Liver (tissue), 9 donors: ENCODE data around the gene LAMB3. TPM values are rescaled to one million over a fixed set of nuclear protein-coding genes. Genes with fewer than 3 reads are reported as not detected.

Source experiments
- DNase-seq: peaks from one replicate; pipeline ENCODE4 v3.0.0-alpha.2; 2017; ENCODE audit warnings: low spot score
- H3K27ac ChIP-seq, 2 donors: one replicate each; pipeline ENCODE4 v1.7.0; 2013; ENCODE audit warnings: inconsistent platforms in 2 of 2, low read length in 2 of 2, control low read depth in 1 of 2, low read depth in 1 of 2, mild to moderate bottlenecking in 1 of 2
- H3K27me3 ChIP-seq, 4 donors: one replicate each; pipeline versions ENCODE4 v1.6.1 to v1.7.0; 2013; ENCODE audit warnings: low read length in 3 of 4, inconsistent platforms in 1 of 4, mild to moderate bottlenecking in 1 of 4, moderate library complexity in 1 of 4; ENCODE audit not compliant: control insufficient read depth in 4 of 4, insufficient read depth in 4 of 4
- H3K36me3 ChIP-seq, 4 donors: one replicate each; pipeline versions ENCODE4 v1.6.1 to v1.7.0; 2013; ENCODE audit warnings: low read length in 3 of 4, mild to moderate bottlenecking in 3 of 4, low read depth in 1 of 4, moderate library complexity in 1 of 4; ENCODE audit not compliant: control insufficient read depth in 4 of 4, insufficient read depth in 3 of 4
- H3K4me1 ChIP-seq, 4 donors: one replicate each; pipeline versions ENCODE4 v1.6.1 to v1.7.0; 2013; ENCODE audit warnings: low read length in 3 of 4, mild to moderate bottlenecking in 3 of 4, moderate library complexity in 1 of 4; ENCODE audit not compliant: control insufficient read depth in 4 of 4, insufficient read depth in 4 of 4
- H3K4me3 ChIP-seq, 3 donors: one replicate each; pipeline versions ENCODE4 v1.6.1 to v1.7.0; 2013; ENCODE audit warnings: low read length in 3 of 3, control low read depth in 1 of 3, low read depth in 1 of 3, mild to moderate bottlenecking in 1 of 3
- H3K9ac ChIP-seq, 2 donors: one replicate each; pipeline ENCODE4 v1.7.0; 2013; ENCODE audit warnings: low read length in 2 of 2, mild to moderate bottlenecking in 2 of 2, moderate library complexity in 2 of 2, control low read depth in 1 of 2, low read depth in 1 of 2
- H3K9me3 ChIP-seq, 4 donors: one replicate each; pipeline versions ENCODE4 v1.6.1 to v1.7.0; 2013; ENCODE audit warnings: low read length in 3 of 4; ENCODE audit not compliant: control insufficient read depth in 4 of 4
- ATF3 ChIP-seq: IDR thresholded peaks from 2 replicates; pipeline ENCODE4 v1.6.1; 2016; ENCODE audit warnings: antibody characterized with exemption
- EGR1 ChIP-seq, 2 donors: IDR thresholded peaks; 2 replicates each; pipeline ENCODE4 v1.6.1; 2016 to 2018; ENCODE audit warnings: antibody characterized with exemption in 2 of 2, low read depth in 2 of 2
- FOXA1 ChIP-seq: IDR thresholded peaks from 2 replicates; pipeline ENCODE4 v1.6.1; 2016; ENCODE audit warnings: antibody characterized with exemption
- FOXA2 ChIP-seq: IDR thresholded peaks from 2 replicates; pipeline ENCODE4 v1.6.1; 2016; ENCODE audit warnings: antibody characterized with exemption
- GABPA ChIP-seq, 2 donors: IDR thresholded peaks in 1 of 2; conservative IDR thresholded peaks in 1 of 2; 2 replicates each; pipeline ENCODE4 v1.6.1; 2016; ENCODE audit warnings: antibody characterized with exemption in 2 of 2, mild to moderate bottlenecking in 1 of 2, moderate library complexity in 1 of 2
- HNF4A ChIP-seq, 2 donors: conservative IDR thresholded peaks; 2 replicates each; pipeline ENCODE4 v1.6.1; 2016; ENCODE audit warnings: antibody characterized with exemption in 2 of 2, mild to moderate bottlenecking in 2 of 2
- HNF4G ChIP-seq: IDR thresholded peaks from 2 replicates; pipeline ENCODE4 v1.6.1; 2016; ENCODE audit warnings: antibody characterized with exemption
- JUND ChIP-seq, 2 donors: IDR thresholded peaks; 2 replicates each; pipeline ENCODE4 v1.6.1; 2016; ENCODE audit warnings: antibody characterized with exemption in 2 of 2
- MAX ChIP-seq: IDR thresholded peaks from 2 replicates; pipeline ENCODE4 v1.6.1; 2016; ENCODE audit warnings: antibody characterized with exemption
- NR2F2 ChIP-seq: IDR thresholded peaks from 2 replicates; pipeline ENCODE4 v1.6.1; 2016; ENCODE audit warnings: antibody characterized with exemption
- RAD21 ChIP-seq, 2 donors: IDR thresholded peaks; 2 replicates each; pipeline ENCODE4 v1.6.1; 2016; ENCODE audit warnings: antibody characterized with exemption in 2 of 2, mild to moderate bottlenecking in 2 of 2
- RXRA ChIP-seq, 2 donors: IDR thresholded peaks; 2 replicates each; pipeline ENCODE4 v1.6.1; 2017 to 2018; ENCODE audit warnings: antibody characterized with exemption in 2 of 2, mild to moderate bottlenecking in 1 of 2
- SP1 ChIP-seq: IDR thresholded peaks from 2 replicates; pipeline ENCODE4 v1.6.1; 2018; ENCODE audit warnings: antibody characterized with exemption, mild to moderate bottlenecking
- TAF1 ChIP-seq: conservative IDR thresholded peaks from 2 replicates; pipeline ENCODE4 v1.6.1; 2016; ENCODE audit warnings: antibody characterized with exemption, mild to moderate bottlenecking
- YY1 ChIP-seq: IDR thresholded peaks from 2 replicates; pipeline ENCODE4 v1.6.1; 2016; ENCODE audit warnings: antibody characterized with exemption, mild to moderate bottlenecking
- ZBTB33 ChIP-seq: IDR thresholded peaks from 2 replicates; pipeline ENCODE4 v1.6.1; 2016; ENCODE audit warnings: antibody characterized with exemption
- WGBS: extraction: QIAGEN DNeasy Blood & Tissue Kit; methylation state at CpG from one replicate; pipeline ENCODE4 v1.1.7; 2013; 5-methylcytosine and 5-hydroxymethylcytosine counted together
- polyA plus RNA-seq, 2 donors: library from polyadenylated mRNA; stranded (reverse) in 1 of 2; unstranded in 1 of 2; fragments of 200-250 nt in 1 of 2; fragments of >200 nt in 1 of 2; fragmentation: Nextera tagmentation in 1 of 2; extraction: Ambion mirVana in 1 of 2; gene quantifications; one replicate each; pipeline versions ENCODE4 v1.2.1 to v1.2.3, GENCODE V29; 2013 to 2015
- total RNA-seq, 2 donors: library from RNA; depleted of rRNA; stranded (reverse); fragments of >200 nt; gene quantifications; one replicate each; pipeline ENCODE4 v1.2.3, GENCODE V29; 2014
- TF ChIP-seq, protein P1 (sequence below): fragments of 150-350 bp; IDR thresholded peaks from 2 replicates; pipeline ENCODE4 v1.5.1; 2017; ENCODE audit warnings: improper control_type of control experiment, low read depth, low read length; ENCODE audit not compliant: missing input control
- TF ChIP-seq, protein P2 (sequence below): IDR thresholded peaks from 2 replicates; pipeline ENCODE4 v1.6.1; 2016; ENCODE audit warnings: antibody characterized with exemption, mild to moderate bottlenecking
- donor health status: healthy.
- donor health status: healthy.
- donor health status: healthy.
- donor health status: healthy.
- donor health status: healthy.

LAMB3 gene
- total and polyA plus RNA-seq, 4 donors = 1.3 to 9.1 (median 5.6) TPM

DNA sequence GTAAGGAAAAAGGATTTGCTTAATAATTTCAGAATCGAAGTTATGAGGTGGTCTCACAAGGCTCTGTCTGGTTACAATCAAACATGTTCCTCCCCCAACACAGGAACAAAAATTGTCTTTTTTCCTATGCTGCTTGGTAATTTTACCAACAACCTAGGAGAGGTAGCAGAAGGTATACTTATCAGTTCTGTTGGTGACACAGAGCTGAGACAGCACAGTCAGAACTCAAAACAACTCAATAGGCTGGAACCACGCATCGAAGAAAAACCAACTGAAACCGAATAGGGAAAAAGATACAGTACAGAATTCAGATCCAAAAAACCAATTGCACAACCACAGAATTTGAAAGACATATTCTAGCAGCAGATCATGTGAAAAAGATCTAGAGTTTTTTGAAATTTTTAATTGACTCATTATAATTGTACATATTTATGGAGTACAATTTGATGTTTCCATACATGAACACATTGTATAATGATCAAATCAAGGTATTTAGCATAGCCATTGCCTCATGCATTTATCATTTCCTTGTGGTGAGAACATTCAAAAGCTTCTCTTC is 26.8 kb upstream of the LAMB3 start:
- H3K9me3 ChIP-seq = no peaks in the 10 kb centered on the region
- H3K4me3 ChIP-seq = no peak overlapping the region
- no peaks in the 10 kb centered on the region for H3K36me3 ChIP-seq
- WGBS = 62% methylated on average over 4 of the region's 4 CpGs
- DNase-seq = no peak
- H3K27ac ChIP-seq = no peak overlapping the region
- TF ChIP-seq FOXA1 (no peak), RAD21 (IDR thresholded peaks at IDR 0.05) (no peak), RXRA (IDR thresholded peaks at IDR 0.05) (no peak), NR2F2 (no peak), HNF4G (no peak), TAF1 (no peak), ZBTB33 (no peak), SP1 (no peak), EGR1 (IDR thresholded peaks at IDR 0.05; ENCODE audit: low read depth in 2 of 2) (no peak), GABPA (IDR thresholded peaks at IDR 0.05 in 1 of 2, conservative IDR thresholded peaks at IDR 0.05 in 1 of 2) (no peak), YY1 (no peak), JUND (IDR thresholded peaks at IDR 0.05) (no peak), MAX (no peak), HNF4A (conservative IDR thresholded peaks at IDR 0.05) (no peak), FOXA2 (no peak), ATF3 (no peak)
- TF ChIP-seq, protein P1, sequence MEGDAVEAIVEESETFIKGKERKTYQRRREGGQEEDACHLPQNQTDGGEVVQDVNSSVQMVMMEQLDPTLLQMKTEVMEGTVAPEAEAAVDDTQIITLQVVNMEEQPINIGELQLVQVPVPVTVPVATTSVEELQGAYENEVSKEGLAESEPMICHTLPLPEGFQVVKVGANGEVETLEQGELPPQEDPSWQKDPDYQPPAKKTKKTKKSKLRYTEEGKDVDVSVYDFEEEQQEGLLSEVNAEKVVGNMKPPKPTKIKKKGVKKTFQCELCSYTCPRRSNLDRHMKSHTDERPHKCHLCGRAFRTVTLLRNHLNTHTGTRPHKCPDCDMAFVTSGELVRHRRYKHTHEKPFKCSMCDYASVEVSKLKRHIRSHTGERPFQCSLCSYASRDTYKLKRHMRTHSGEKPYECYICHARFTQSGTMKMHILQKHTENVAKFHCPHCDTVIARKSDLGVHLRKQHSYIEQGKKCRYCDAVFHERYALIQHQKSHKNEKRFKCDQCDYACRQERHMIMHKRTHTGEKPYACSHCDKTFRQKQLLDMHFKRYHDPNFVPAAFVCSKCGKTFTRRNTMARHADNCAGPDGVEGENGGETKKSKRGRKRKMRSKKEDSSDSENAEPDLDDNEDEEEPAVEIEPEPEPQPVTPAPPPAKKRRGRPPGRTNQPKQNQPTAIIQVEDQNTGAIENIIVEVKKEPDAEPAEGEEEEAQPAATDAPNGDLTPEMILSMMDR = no peak
- TF ChIP-seq, protein P2, sequence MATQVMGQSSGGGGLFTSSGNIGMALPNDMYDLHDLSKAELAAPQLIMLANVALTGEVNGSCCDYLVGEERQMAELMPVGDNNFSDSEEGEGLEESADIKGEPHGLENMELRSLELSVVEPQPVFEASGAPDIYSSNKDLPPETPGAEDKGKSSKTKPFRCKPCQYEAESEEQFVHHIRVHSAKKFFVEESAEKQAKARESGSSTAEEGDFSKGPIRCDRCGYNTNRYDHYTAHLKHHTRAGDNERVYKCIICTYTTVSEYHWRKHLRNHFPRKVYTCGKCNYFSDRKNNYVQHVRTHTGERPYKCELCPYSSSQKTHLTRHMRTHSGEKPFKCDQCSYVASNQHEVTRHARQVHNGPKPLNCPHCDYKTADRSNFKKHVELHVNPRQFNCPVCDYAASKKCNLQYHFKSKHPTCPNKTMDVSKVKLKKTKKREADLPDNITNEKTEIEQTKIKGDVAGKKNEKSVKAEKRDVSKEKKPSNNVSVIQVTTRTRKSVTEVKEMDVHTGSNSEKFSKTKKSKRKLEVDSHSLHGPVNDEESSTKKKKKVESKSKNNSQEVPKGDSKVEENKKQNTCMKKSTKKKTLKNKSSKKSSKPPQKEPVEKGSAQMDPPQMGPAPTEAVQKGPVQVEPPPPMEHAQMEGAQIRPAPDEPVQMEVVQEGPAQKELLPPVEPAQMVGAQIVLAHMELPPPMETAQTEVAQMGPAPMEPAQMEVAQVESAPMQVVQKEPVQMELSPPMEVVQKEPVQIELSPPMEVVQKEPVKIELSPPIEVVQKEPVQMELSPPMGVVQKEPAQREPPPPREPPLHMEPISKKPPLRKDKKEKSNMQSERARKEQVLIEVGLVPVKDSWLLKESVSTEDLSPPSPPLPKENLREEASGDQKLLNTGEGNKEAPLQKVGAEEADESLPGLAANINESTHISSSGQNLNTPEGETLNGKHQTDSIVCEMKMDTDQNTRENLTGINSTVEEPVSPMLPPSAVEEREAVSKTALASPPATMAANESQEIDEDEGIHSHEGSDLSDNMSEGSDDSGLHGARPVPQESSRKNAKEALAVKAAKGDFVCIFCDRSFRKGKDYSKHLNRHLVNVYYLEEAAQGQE = no peak
- no peak overlapping the region for H3K9ac ChIP-seq
- H3K27me3 ChIP-seq = no peaks in the 10 kb centered on the region
- peaks cover 2 to 31% (median 10%) of the 10 kb centered on the region in 4 donors for H3K4me1 ChIP-seq
